HG03469 (cell line): ENCODE results near the gene TBC1D7.
"Not testable (repeated sequence)": the region's sequence is repeated elsewhere in the genome, so short reads cannot be mapped to it uniquely, and the experiment has no call there.

Experiments
- ATAC-seq: cut with Tn5 transposase; IDR thresholded peaks from one replicate; pipeline ENCODE4 v1.9.1; 2021; ENCODE audit warnings: mild to moderate bottlenecking, moderate library complexity, moderate number of reproducible peaks; ENCODE audit not compliant: unreplicated experiment

Gene TBC1D7

GRCh38 chr6:13326031-13326586 is 2.2 kb downstream of the TBC1D7 start:
- not testable (repeated sequence) for ATAC-seq

- ATAC-seq = no peak
Measured at GRCh38 chr6:13319891-13320564, 8.3 kb downstream of the TBC1D7 start.

- no peak for ATAC-seq
Measured at GRCh38 chr6:13318821-13319220, 9.5 kb downstream of the TBC1D7 start.

- ATAC-seq = no peak
Measured at GRCh38 chr6:13315896-13316295, 12.4 kb downstream of the TBC1D7 start.

GRCh38 chr6:13314806-13315205 is 13.5 kb downstream of the TBC1D7 start:
- ATAC-seq = no peak

DNA sequence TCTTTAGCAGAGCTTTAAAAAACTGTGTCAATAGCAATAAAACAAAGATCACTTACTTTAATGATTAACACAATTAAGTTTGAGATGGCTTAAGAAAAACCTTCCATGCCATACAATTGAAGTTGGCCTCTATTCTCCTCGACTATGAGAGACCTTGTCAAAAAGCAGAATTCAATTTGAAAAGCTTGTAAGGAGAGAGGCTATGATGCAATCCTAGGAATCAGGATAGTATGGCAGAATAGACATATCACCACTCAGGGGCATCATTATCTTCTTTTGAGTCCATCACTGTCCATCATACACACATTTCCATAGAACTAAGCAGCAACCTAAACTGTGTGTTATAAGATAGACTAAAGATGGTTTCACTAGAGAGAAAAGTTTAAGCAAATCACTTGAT is 17.2 kb downstream of the TBC1D7 start:
- no peak for ATAC-seq

DNA sequence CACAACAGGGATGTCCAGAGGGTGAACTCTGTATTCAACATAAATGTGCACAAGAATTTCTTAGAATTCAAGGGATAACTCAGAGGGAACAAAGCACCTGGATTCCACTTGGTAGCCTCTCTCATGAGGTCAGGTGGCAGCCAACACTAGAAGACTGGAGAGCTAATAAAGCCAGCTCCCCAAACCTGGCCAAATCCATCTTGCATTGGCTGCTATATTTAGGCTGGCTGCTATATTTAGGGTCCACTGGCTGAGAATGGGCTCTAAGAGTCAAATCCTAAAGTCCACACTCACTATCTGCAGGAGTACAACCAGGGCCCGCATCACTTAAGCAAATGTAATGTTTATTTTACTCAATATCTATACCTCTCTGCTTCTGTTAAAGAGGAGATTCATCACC is 20.0 kb downstream of the TBC1D7 start:
- ATAC-seq = no peak

GRCh38 chr6:13307508-13307995 is 20.8 kb downstream of the TBC1D7 start:
- ATAC-seq = no peak

- ATAC-seq = no peak
Measured at GRCh38 chr6:13305791-13306190, 22.5 kb downstream of the TBC1D7 start.

DNA sequence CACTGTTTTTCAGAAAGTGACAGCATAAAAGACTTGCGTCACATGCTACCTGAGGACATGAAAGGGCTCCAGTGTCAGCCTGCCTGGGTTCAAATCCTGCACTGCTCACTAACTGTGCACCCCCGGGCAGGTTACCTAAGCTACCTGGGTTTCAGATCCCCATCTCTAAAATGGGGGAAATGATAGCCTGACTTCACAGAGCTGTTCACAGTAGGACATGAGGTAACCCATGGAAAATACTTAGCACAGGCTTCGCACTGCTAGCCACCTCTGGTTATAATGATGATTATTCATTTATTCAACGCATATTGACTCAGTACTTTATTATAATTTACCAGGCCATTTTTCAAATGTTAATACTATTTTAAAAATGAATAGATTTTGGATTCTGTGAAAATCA is 23.0 kb downstream of the TBC1D7 start:
- ATAC-seq = no peak

GRCh38 chr6:13304580-13305260 is 23.6 kb downstream of the TBC1D7 start:
- ATAC-seq = no peak

- no peak for ATAC-seq
Measured at GRCh38 chr6:13304101-13304500, 24.2 kb downstream of the TBC1D7 start.

- peak; percentile 41 for ATAC-seq
Measured at GRCh38 chr6:13303668-13304017, 24.7 kb downstream of the TBC1D7 start.

GRCh38 chr6:13302751-13303667 is 25.3 kb downstream of the TBC1D7 start:
- peak; percentile 67 for ATAC-seq

DNA sequence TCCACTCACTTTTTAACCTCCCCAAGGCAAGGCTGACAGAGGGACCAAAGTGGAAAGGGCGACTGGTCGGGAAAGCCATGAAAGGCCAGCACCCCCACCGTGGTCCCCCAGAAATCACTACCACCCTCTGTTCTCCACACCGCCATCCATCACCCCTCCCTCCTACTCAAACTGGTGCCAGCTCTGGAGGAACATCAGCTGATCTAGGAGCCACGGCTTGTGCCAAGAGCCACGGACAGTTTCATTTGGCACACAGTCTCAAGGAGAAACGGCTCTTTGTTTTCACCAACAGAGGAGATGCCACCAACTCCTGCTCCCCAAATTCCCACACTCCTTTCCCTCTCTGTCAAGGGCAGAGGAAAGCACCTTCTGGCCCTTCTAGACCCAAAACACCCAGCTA is 26.0 kb downstream of the TBC1D7 start:
- no peak for ATAC-seq

DNA sequence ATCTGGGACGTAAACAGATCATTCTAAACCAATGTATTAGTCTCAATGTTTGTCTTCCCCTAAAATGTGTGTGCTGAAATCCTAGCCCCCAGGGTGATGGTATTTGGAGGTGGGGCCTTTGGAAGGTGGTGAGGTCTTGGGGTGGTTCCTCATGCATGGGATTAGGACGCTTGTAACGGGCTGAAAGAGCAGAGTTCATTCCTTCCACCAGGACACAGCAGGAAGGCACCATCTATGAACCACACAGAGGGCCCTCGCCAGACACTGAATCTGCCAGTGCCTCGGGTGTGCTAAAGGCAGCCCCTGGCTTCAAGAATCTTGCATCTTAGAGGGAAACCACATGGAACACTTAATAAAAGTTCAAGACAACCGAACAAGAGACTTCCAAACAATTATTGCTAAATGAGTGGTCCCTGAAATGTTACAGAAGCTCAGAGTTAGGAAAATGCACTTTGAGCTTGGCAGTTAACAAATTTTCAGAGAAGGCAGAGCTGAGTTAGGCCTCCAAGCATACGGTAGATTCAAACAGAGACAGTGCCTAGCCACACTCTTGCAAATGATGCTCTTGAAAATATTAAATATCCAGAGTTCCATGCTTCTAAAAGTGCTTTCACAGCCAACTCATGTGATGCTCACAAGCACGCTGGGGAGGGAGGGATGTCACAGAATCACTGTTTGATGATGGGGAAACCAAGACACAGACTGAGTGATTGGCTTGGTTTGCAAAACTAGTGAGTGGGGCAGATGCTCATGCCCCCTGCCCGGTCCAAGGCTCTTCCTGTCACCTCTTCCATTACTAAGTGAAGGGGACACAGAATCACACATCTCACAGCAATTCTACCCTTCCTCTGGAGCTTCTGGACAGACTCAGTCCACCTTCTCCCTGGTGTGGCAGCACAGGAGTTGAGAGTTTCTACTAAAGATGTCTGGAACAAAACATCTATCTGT is 27.4 kb downstream of the TBC1D7 start:
- ATAC-seq = no peak

GRCh38 chr6:13299918-13300317 is 28.4 kb downstream of the TBC1D7 start:
- no peak for ATAC-seq

GRCh38 chr6:13299403-13299821 is 28.9 kb downstream of the TBC1D7 start:
- no peak for ATAC-seq

- no peak for ATAC-seq
Measured at GRCh38 chr6:13298446-13298845, 29.9 kb downstream of the TBC1D7 start.

GRCh38 chr6:13297391-13297790 is 30.9 kb downstream of the TBC1D7 start:
- ATAC-seq = no peak
